ENCODE measurements around the gene SLC38A3.

Gene SLC38A3

GRCh38 chr3:50267280-50267913 is 62.3 kb downstream of the SLC38A3 start:
- DNase-seq (ENCODE audit: low spot score) = no peak
- TF ChIP-seq, protein P1, sequence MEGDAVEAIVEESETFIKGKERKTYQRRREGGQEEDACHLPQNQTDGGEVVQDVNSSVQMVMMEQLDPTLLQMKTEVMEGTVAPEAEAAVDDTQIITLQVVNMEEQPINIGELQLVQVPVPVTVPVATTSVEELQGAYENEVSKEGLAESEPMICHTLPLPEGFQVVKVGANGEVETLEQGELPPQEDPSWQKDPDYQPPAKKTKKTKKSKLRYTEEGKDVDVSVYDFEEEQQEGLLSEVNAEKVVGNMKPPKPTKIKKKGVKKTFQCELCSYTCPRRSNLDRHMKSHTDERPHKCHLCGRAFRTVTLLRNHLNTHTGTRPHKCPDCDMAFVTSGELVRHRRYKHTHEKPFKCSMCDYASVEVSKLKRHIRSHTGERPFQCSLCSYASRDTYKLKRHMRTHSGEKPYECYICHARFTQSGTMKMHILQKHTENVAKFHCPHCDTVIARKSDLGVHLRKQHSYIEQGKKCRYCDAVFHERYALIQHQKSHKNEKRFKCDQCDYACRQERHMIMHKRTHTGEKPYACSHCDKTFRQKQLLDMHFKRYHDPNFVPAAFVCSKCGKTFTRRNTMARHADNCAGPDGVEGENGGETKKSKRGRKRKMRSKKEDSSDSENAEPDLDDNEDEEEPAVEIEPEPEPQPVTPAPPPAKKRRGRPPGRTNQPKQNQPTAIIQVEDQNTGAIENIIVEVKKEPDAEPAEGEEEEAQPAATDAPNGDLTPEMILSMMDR (IDR thresholded peaks at IDR 0.05; ENCODE audit: borderline replicate concordance, control extremely low read depth, extremely low read depth, insufficient read depth, missing control alignments) = no peak
- in situ Hi-C loops (cut with MboI; ENCODE audit: low sequenced_read_pairs, unreplicated experiment) = no loop called here

GRCh38 chr3:50268276-50268675 is 63.2 kb downstream of the SLC38A3 start:
- no peak for DNase-seq (ENCODE audit: low spot score)
- TF ChIP-seq, protein P1 (IDR thresholded peaks at IDR 0.05; ENCODE audit: borderline replicate concordance, control extremely low read depth, extremely low read depth, insufficient read depth, missing control alignments) = no peak
- in situ Hi-C loops (cut with MboI; ENCODE audit: low sequenced_read_pairs, unreplicated experiment) = no loop called here

- TF ChIP-seq, protein P1 (IDR thresholded peaks at IDR 0.05; ENCODE audit: borderline replicate concordance, control extremely low read depth, extremely low read depth, insufficient read depth, missing control alignments) = no peak
- in situ Hi-C loops (cut with MboI; ENCODE audit: low sequenced_read_pairs, unreplicated experiment) = no loop called here
- no peak for DNase-seq (ENCODE audit: low spot score)
Observed at GRCh38 chr3:50268703-50269451, 63.8 kb downstream of the SLC38A3 start, which contains the start of gene SEMA3B. Gene SEMA3B, plus strand, starts transcription at chr3:50269147. Its CDS starts 94 bp downstream, at chr3:50269241.

GRCh38 chr3:50269460-50269859 is 64.4 kb downstream of the SLC38A3 start:
- TF ChIP-seq, protein P1 (IDR thresholded peaks at IDR 0.05; ENCODE audit: borderline replicate concordance, control extremely low read depth, extremely low read depth, insufficient read depth, missing control alignments) = no peak
- in situ Hi-C loops (cut with MboI; ENCODE audit: low sequenced_read_pairs, unreplicated experiment) = no loop called here
- no peak for DNase-seq (ENCODE audit: low spot score)

DNA sequence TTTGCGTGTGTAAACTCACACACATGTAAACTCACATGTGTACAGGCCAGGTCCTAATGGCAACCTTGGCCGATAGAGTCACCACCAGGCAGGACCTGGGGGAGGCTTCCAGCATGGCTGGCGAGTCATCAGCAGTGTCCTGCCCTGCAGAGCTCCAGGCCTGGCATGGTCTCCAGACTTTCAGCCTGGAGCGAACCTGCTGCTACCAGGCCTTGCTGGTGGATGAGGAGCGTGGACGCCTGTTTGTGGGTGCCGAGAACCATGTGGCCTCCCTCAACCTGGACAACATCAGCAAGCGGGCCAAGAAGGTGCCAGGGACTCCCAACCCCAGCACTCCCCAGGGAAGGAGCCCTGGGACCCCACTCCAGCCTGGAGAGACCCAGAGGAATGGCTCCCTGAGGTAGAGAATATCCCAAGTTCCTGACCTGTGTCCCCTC is 64.9 kb downstream of the SLC38A3 start:
- no peak for DNase-seq (ENCODE audit: low spot score)
- TF ChIP-seq, protein P1 (IDR thresholded peaks at IDR 0.05; ENCODE audit: borderline replicate concordance, control extremely low read depth, extremely low read depth, insufficient read depth, missing control alignments) = no peak
- in situ Hi-C loops (cut with MboI; ENCODE audit: low sequenced_read_pairs, unreplicated experiment) = loop anchor here (5.0 kb wide), 1 partner anchor 78 kb away; the partner anchor contains the start of gene GNAT1

GRCh38 chr3:50270422-50271224 is 65.6 kb downstream of the SLC38A3 start:
- in situ Hi-C loops (cut with MboI; ENCODE audit: low sequenced_read_pairs, unreplicated experiment) = loop anchor here (5.0 kb wide), 1 partner anchor 78 kb away; the partner anchor contains the start of gene GNAT1
- DNase-seq (ENCODE audit: low spot score) = no peak
- TF ChIP-seq, protein P1 (IDR thresholded peaks at IDR 0.05; ENCODE audit: borderline replicate concordance, control extremely low read depth, extremely low read depth, insufficient read depth, missing control alignments) = no peak
